GM12891 (cell line): ENCODE measurements around the gene NFATC2.

Experiments
- POLR2A ChIP-seq: IDR thresholded peaks from 2 replicates; pipeline ENCODE4 v1.6.1; 2011; ENCODE audit warnings: low read depth, low read length, control low read depth
- POLR2AphosphoS5 ChIP-seq: IDR thresholded peaks from 2 replicates; pipeline ENCODE4 v1.6.1; 2011; ENCODE audit warnings: low read depth, low read length, control low read depth
- SPI1 ChIP-seq: IDR thresholded peaks from 2 replicates; pipeline ENCODE4 v1.6.1; 2011; ENCODE audit warnings: low read depth, low read length, control low read depth
- TAF1 ChIP-seq: IDR thresholded peaks from 2 replicates; pipeline ENCODE4 v1.6.1; 2011; ENCODE audit warnings: low read depth, low read length, control low read depth

DNA sequence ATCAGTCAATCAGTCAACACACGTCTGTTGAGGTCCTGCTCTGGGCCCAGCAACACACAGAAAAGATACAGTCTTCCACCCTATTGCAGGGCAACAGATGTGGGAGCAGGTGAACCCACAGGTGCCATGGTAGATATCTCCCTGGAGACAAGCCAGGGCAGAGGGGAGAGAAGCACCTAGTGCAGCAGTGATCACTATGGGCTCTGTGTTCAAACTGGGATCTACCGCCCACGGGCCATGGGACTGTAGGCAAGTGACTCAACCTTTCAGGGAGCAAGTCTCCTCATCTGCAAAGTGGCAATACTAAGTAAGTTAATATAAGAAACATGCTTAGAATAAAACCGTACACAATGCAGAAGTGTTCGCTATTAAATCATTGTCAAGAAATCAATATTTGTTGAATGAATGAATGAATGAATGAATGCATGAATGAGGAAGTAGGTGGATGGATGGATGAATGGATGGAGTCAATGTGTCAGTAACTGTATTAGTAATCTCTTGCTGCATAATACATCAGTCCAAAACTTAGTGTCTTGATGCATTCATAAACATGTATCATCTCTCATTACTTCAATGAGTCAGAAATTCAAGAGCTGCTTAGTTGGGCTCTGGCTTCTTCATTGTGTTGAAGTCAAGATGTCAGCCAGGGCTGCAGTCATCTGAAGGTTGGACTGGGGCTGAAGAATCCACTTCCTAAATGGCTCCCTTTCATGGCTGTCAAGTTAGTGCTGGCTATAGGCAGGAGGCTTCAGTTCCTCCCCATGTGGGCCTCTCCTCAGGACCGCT is 31.9 kb upstream of the NFATC2 start:
- TF ChIP-seq POLR2AphosphoS5 (no peak), POLR2A (no peak), TAF1 (no peak), SPI1 (no peak)
